ENCODE results near the gene ELL. TPM values are rescaled to one million over a fixed set of nuclear protein-coding genes. Genes with fewer than 3 reads are reported as not detected.

ELL gene
- total RNA-seq, 3 donors from 2014 or later (not counting 1 experiment from before 2014, with no cell fraction given) = 61.1 to 64.3 (median 63.8) TPM

GRCh38 chr19:18419195-18419698 is 102.6 kb downstream of the ELL start, which contains the start of gene SSBP4:
SSBP4 (plus strand) TSS chr19:18419398; CDS start chr19:18419649, 251 bp downstream.
- peak; percentile 27 to 56 (median 54) for ATAC-seq
- H3K4me3 Mint-ChIP-seq = peak within 1 kb of the TSS; percentile 91
- H3K4me1 Mint-ChIP-seq = peaks cover 73 to 89% of the 10 kb centered on the region in 2 donors
- under 1% methylated on average over 80 of the region's 80 CpGs for WGBS (ENCODE audit: insufficient coverage)
- H3K36me3 ChIP-seq (ENCODE audit: control insufficient read depth, insufficient read depth, low read length) = no peaks in the 10 kb centered on the region
- peak within 1 kb of the TSS; percentile 89 for H3K27ac ChIP-seq (ENCODE audit: low read length)
- TF ChIP-seq CTCF (IDR thresholded peaks at IDR 0.05) = peak; percentile 11
- no peaks in the 10 kb centered on the region for H3K9me3 Mint-ChIP-seq
- DNase-seq = peak; percentile 79 to 83
- H3K27ac Mint-ChIP-seq = peak within 1 kb of the TSS; percentile 91 to 97
- H3K36me3 Mint-ChIP-seq = no peaks in the 10 kb centered on the region
- intact Hi-C loops (cut with micrococcal nuclease) = loop anchor here (5.0 kb wide), 3 partner anchors 42 to 227 kb away; partner anchors contain the start of gene MPV17L2
- no peaks in the 10 kb centered on the region for H3K9me3 ChIP-seq (ENCODE audit: control insufficient read depth, insufficient read depth, low read length)
- H3K4me1 ChIP-seq (ENCODE audit: control insufficient read depth, insufficient read depth, low read length) = peaks cover 90% of the 10 kb centered on the region
- H3K27me3 ChIP-seq (ENCODE audit: control insufficient read depth, insufficient read depth, low read length) = no peaks in the 10 kb centered on the region
- peak within 1 kb of the TSS; percentile 73 for H3K4me3 ChIP-seq (ENCODE audit: low read length)
- no peaks in the 10 kb centered on the region for H3K27me3 Mint-ChIP-seq (ENCODE audit: low read depth in 2 of 2)

DNA sequence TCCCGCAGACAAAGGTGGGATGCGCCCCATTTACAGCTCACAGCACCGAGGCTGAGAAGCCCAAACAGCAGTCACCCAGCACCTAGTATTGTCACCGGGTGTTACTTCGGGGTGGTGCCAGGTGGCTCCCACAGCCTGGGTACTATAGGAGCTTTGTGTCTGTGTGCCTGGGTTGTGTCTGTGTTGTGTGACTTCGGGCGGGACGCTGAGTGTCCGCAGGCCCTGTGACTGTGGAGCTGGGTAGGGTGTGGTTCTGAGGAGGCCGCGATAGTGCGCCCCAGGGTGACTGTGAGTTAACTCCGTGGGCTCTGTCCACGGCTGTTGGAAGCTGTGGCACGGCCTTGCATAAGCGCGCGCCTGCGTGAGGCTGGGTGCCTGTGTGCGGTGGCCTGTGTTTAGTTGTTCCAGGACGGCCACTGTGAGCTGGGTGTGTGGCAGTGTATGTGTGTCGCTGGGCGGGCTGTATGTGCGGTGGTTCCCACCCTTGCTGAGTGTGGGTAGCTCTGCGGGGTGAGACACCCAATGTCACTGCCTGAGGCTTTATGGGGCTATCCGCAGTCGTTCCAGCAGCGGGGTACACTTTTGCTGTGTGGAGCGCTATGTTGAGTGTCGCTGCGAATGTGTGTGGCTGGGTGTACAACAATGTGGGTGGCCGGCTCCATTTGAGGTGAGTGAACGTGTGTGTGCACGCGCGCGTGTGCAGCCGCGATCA is 103.2 kb downstream of the ELL start:
- Histone ChIP-seq H3K4me3 (ENCODE audit: low read length) (peak overlapping the region; percentile 30), H3K27me3 (ENCODE audit: control insufficient read depth, insufficient read depth, low read length) (no peaks in the 10 kb centered on the region), H3K36me3 (ENCODE audit: control insufficient read depth, insufficient read depth, low read length) (no peaks in the 10 kb centered on the region), H3K4me1 (ENCODE audit: control insufficient read depth, insufficient read depth, low read length) (peaks cover 89% of the 10 kb centered on the region), H3K27ac (ENCODE audit: low read length) (peak overlapping the region; percentile 89), H3K9me3 (ENCODE audit: control insufficient read depth, insufficient read depth, low read length) (no peaks in the 10 kb centered on the region)
- TF ChIP-seq CTCF (IDR thresholded peaks at IDR 0.05) = no peak
- H3K4me3 Mint-ChIP-seq = peak overlapping the region; percentile 86
- DNase-seq (peak; percentile 64 to 76), ATAC-seq (peak; percentile 27 to 45 (median 32))
- no peaks in the 10 kb centered on the region for H3K36me3 Mint-ChIP-seq
- H3K27ac Mint-ChIP-seq = peak overlapping the region; percentile 91 to 97
- intact Hi-C loops (cut with micrococcal nuclease) = loop anchor here (5.0 kb wide), 3 partner anchors 41 to 226 kb away; partner anchors contain the start of gene MPV17L2
- no peaks in the 10 kb centered on the region for H3K27me3 Mint-ChIP-seq (ENCODE audit: low read depth in 2 of 2)
- peaks cover 71 to 87% of the 10 kb centered on the region in 2 donors for H3K4me1 Mint-ChIP-seq
- 11% methylated on average over 39 of the region's 39 CpGs for WGBS (ENCODE audit: insufficient coverage)
- H3K9me3 Mint-ChIP-seq = no peaks in the 10 kb centered on the region

DNA sequence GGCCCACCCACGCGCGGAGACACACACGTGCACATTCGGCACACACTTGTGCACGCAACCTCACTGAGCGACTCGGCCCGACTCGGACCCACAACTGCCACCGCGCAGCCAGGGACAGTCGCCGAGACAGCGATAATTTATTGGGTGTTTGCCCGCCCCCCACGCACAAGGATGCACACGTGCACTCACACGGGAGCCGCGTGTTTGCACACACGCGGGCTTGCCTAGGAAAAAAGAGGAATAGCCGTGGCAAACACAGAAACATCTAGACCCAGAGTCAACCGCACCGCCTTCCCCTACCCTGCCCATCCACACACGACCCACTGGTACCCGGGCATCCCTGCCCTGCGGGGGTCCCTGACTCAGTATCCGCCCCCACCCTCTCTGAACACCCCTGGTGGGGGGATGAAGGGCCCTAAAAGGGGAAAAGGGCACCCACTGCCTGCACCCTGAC is 103.8 kb downstream of the ELL start:
- H3K36me3 Mint-ChIP-seq = no peaks in the 10 kb centered on the region
- WGBS (ENCODE audit: insufficient coverage) = 6% methylated on average over 28 of the region's 30 CpGs
- no peak for TF ChIP-seq CTCF (IDR thresholded peaks at IDR 0.05)
- H3K4me3 Mint-ChIP-seq = peak overlapping the region; percentile 86
- H3K27me3 Mint-ChIP-seq (ENCODE audit: low read depth in 2 of 2) = no peaks in the 10 kb centered on the region
- intact Hi-C loops (cut with micrococcal nuclease) = loop anchor here (5.0 kb wide), 3 partner anchors 41 to 226 kb away; partner anchors contain the start of gene MPV17L2
- H3K27me3 ChIP-seq (ENCODE audit: control insufficient read depth, insufficient read depth, low read length) = no peaks in the 10 kb centered on the region
- ATAC-seq = no peak
- H3K36me3 ChIP-seq (ENCODE audit: control insufficient read depth, insufficient read depth, low read length) = no peaks in the 10 kb centered on the region
- peak overlapping the region; percentile 30 for H3K4me3 ChIP-seq (ENCODE audit: low read length)
- H3K9me3 Mint-ChIP-seq = no peaks in the 10 kb centered on the region
- H3K9me3 ChIP-seq (ENCODE audit: control insufficient read depth, insufficient read depth, low read length) = no peaks in the 10 kb centered on the region
- peak in 1 of 2 donors; percentile 57 for DNase-seq
- peaks cover 83% of the 10 kb centered on the region for H3K4me1 ChIP-seq (ENCODE audit: control insufficient read depth, insufficient read depth, low read length)
- peak overlapping the region; percentile 89 for H3K27ac ChIP-seq (ENCODE audit: low read length)
- H3K27ac Mint-ChIP-seq = peak overlapping the region; percentile 91 to 97
- peaks cover 66 to 82% of the 10 kb centered on the region in 2 donors for H3K4me1 Mint-ChIP-seq

Measured in natural killer cell (primary cell).